ENCODE results near the gene PROSER3. TPM values are rescaled to one million over a fixed set of nuclear protein-coding genes. Genes with fewer than 3 reads are reported as not detected.

The PROSER3 gene
- total and polyA plus RNA-seq, 2 experiments from 2014 or later = 21.8 to 28.0 TPM

DNA sequence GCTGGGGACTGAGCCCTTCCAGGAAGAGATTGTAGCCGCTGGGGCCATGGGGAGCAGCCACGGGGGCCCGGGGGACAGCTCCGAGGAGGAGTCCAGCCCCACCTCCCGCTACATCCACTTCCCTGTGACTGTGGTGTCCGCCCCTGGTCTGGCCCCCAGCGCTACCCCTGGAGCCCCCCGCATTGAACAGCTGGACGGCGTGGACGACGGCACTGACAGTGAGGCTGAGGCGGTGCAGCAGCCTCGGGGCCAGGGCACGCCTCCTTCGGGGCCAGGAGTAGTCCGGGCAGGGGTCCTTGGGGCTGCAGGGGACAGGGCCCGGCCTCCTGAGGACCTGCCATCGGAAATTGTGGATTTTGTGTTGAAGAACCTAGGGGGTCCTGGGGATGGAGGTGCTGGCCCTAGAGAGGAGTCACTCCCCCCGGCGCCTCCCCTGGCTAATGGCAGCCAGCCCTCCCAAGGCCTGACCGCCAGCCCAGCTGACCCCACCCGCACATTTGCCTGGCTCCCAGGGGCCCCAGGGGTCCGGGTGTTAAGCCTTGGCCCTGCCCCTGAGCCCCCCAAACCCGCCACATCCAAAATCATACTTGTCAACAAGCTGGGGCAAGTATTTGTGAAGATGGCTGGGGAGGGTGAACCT is 25.3 kb upstream of the PROSER3 start:
- Histone ChIP-seq H3K9me2 (ENCODE audit: insufficient read depth) (no peaks in the 10 kb centered on the region), H3K4me3 (no peak overlapping the region), H3K36me3 (ENCODE audit: insufficient read depth) (peaks cover 11% of the 10 kb centered on the region; the same call in 1 of the 2 replicates), H2AFZ (no peak overlapping the region), H3K27me3 (ENCODE audit: insufficient read depth) (no peaks in the 10 kb centered on the region), H4K20me1 (replicated peaks; ENCODE audit: insufficient read depth) (peaks cover 5% of the 10 kb centered on the region), H3K4me2 (no peak overlapping the region), H3K4me1 (ENCODE audit: insufficient read depth) (no peaks in the 10 kb centered on the region), H3F3A (replicated peaks; ENCODE audit: low read depth) (no peaks in the 10 kb centered on the region), H3K79me2 (replicated peaks; ENCODE audit: insufficient read depth) (no peaks in the 10 kb centered on the region), H3K27ac (ENCODE audit: low read depth) (no peak overlapping the region)
- Mint-ChIP-seq H3K4me3 (no peak overlapping the region), H3K4me1 (no peaks in the 10 kb centered on the region), H3K36me3 (ENCODE audit: low read depth) (peaks cover 75% of the 10 kb centered on the region), H3K27ac (no peak overlapping the region), H3K9me3 (no peaks in the 10 kb centered on the region; the same call in 2 of the 3 replicates), H3K27me3 (ENCODE audit: insufficient read depth, low read depth, poor library complexity) (peaks cover 12% of the 10 kb centered on the region)
- TF ChIP-seq, protein P1, sequence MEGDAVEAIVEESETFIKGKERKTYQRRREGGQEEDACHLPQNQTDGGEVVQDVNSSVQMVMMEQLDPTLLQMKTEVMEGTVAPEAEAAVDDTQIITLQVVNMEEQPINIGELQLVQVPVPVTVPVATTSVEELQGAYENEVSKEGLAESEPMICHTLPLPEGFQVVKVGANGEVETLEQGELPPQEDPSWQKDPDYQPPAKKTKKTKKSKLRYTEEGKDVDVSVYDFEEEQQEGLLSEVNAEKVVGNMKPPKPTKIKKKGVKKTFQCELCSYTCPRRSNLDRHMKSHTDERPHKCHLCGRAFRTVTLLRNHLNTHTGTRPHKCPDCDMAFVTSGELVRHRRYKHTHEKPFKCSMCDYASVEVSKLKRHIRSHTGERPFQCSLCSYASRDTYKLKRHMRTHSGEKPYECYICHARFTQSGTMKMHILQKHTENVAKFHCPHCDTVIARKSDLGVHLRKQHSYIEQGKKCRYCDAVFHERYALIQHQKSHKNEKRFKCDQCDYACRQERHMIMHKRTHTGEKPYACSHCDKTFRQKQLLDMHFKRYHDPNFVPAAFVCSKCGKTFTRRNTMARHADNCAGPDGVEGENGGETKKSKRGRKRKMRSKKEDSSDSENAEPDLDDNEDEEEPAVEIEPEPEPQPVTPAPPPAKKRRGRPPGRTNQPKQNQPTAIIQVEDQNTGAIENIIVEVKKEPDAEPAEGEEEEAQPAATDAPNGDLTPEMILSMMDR (conservative IDR thresholded peaks at IDR 0.05; ENCODE audit: low read depth in 2 of 2) = no peak
- TF ChIP-seq NANOG (IDR thresholded peaks at IDR 0.05; ENCODE audit: borderline replicate concordance) (no peak), STAT1 (IDR thresholded peaks at IDR 0.05; ENCODE audit: unreplicated experiment) (no peak), JUNB (IDR thresholded peaks at IDR 0.05; ENCODE audit: unreplicated experiment) (no peak), ZNF331 (CRISPR knock-in tag; IDR thresholded peaks at IDR 0.05; ENCODE audit: low read depth) (no peak), CREB1 (CRISPR knock-in tag; IDR thresholded peaks at IDR 0.05; ENCODE audit: low read depth) (no peak), EZH2phosphoT487 (IDR thresholded peaks at IDR 0.05; ENCODE audit: unreplicated experiment) (no peak), ZNF114 (CRISPR knock-in tag; IDR thresholded peaks at IDR 0.05) (no peak)
- DNase-seq (ENCODE audit: low spot score) (no peak), ATAC-seq (no peak)

DNA sequence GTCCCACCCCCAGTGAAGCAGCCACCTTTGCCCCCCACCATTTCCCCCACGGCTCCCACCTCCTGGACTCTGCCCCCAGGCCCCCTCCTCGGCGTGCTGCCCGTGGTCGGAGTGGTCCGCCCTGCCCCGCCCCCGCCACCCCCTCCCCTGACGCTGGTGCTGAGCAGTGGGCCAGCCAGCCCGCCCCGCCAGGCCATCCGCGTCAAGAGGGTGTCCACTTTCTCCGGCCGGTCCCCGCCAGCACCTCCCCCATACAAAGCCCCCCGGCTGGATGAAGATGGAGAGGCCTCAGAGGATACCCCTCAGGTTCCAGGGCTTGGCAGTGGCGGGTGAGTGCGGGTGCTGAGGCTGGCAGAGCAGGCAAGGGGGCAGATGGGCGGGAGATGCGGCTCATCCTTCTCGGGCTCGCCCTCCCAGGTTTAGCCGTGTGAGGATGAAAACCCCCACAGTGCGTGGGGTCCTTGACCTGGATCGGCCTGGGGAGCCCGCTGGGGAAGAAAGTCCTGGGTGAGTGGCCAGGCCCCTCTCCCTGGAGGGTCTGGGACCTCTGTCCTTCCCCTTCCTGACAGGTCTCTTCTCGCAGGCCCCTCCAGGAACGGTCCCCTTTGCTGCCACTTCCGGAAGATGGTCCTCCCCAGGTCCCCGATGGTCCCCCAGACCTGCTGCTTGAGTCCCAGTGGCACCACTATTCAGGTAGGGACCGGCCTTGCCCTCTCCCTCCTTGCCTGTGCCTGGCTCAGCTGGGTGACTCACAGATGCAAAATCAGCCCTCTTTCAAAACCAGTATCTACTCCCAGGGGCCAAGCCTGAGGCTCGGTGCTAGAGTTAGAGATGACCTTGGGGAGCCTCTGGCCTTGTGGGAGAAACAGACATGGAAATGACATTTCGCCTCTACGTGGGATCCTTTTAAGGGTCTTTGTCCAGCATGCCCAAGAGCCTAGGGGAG is 24.5 kb upstream of the PROSER3 start:
- Histone ChIP-seq H3K4me3 (no peak overlapping the region), H3F3A (replicated peaks; ENCODE audit: low read depth) (no peaks in the 10 kb centered on the region), H3K4me2 (no peak overlapping the region), H3K27me3 (ENCODE audit: insufficient read depth) (no peaks in the 10 kb centered on the region), H3K4me1 (ENCODE audit: insufficient read depth) (no peaks in the 10 kb centered on the region), H3K36me3 (ENCODE audit: insufficient read depth) (peaks cover 11% of the 10 kb centered on the region; the same call in 1 of the 2 replicates), H3K9me2 (ENCODE audit: insufficient read depth) (no peaks in the 10 kb centered on the region), H3K27ac (ENCODE audit: low read depth) (no peak overlapping the region), H4K20me1 (replicated peaks; ENCODE audit: insufficient read depth) (no peaks in the 10 kb centered on the region; the same call in 1 of the 2 replicates), H3K79me2 (replicated peaks; ENCODE audit: insufficient read depth) (no peaks in the 10 kb centered on the region), H2AFZ (no peak overlapping the region)
- no peaks in the 10 kb centered on the region; the same call in 2 of the 3 replicates for H3K9me3 Mint-ChIP-seq
- peaks cover 10% of the 10 kb centered on the region for H3K27me3 Mint-ChIP-seq (ENCODE audit: insufficient read depth, low read depth, poor library complexity)
- H3K4me3 Mint-ChIP-seq = no peak overlapping the region
- ATAC-seq (no peak), DNase-seq (ENCODE audit: low spot score) (no peak)
- H3K27ac Mint-ChIP-seq = no peak overlapping the region
- no peaks in the 10 kb centered on the region for H3K4me1 Mint-ChIP-seq
- H3K36me3 Mint-ChIP-seq (ENCODE audit: low read depth) = peaks cover 75% of the 10 kb centered on the region
- no peak for TF ChIP-seq JUNB (IDR thresholded peaks at IDR 0.05; ENCODE audit: unreplicated experiment)
- TF ChIP-seq, protein P1 (conservative IDR thresholded peaks at IDR 0.05; ENCODE audit: low read depth in 2 of 2) = no peak
- TF ChIP-seq, protein P2, sequence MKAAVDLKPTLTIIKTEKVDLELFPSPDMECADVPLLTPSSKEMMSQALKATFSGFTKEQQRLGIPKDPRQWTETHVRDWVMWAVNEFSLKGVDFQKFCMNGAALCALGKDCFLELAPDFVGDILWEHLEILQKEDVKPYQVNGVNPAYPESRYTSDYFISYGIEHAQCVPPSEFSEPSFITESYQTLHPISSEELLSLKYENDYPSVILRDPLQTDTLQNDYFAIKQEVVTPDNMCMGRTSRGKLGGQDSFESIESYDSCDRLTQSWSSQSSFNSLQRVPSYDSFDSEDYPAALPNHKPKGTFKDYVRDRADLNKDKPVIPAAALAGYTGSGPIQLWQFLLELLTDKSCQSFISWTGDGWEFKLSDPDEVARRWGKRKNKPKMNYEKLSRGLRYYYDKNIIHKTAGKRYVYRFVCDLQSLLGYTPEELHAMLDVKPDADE (IDR thresholded peaks at IDR 0.05) = no peak
- TF ChIP-seq NANOG (IDR thresholded peaks at IDR 0.05; ENCODE audit: borderline replicate concordance) = no peak
- TF ChIP-seq ZNF331 (CRISPR knock-in tag; IDR thresholded peaks at IDR 0.05; ENCODE audit: low read depth) = no peak
- TF ChIP-seq, protein P3, sequence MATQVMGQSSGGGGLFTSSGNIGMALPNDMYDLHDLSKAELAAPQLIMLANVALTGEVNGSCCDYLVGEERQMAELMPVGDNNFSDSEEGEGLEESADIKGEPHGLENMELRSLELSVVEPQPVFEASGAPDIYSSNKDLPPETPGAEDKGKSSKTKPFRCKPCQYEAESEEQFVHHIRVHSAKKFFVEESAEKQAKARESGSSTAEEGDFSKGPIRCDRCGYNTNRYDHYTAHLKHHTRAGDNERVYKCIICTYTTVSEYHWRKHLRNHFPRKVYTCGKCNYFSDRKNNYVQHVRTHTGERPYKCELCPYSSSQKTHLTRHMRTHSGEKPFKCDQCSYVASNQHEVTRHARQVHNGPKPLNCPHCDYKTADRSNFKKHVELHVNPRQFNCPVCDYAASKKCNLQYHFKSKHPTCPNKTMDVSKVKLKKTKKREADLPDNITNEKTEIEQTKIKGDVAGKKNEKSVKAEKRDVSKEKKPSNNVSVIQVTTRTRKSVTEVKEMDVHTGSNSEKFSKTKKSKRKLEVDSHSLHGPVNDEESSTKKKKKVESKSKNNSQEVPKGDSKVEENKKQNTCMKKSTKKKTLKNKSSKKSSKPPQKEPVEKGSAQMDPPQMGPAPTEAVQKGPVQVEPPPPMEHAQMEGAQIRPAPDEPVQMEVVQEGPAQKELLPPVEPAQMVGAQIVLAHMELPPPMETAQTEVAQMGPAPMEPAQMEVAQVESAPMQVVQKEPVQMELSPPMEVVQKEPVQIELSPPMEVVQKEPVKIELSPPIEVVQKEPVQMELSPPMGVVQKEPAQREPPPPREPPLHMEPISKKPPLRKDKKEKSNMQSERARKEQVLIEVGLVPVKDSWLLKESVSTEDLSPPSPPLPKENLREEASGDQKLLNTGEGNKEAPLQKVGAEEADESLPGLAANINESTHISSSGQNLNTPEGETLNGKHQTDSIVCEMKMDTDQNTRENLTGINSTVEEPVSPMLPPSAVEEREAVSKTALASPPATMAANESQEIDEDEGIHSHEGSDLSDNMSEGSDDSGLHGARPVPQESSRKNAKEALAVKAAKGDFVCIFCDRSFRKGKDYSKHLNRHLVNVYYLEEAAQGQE (IDR thresholded peaks at IDR 0.05; ENCODE audit: unreplicated experiment) = no peak
- TF ChIP-seq EZH2phosphoT487 (IDR thresholded peaks at IDR 0.05; ENCODE audit: unreplicated experiment) = no peak
- no peak for TF ChIP-seq EZH2 (IDR thresholded peaks at IDR 0.05; ENCODE audit: low read depth, unreplicated experiment)

Data from GM23338 (cell line).